ENCODE results near the gene KCNN1.

GRCh38 chr19:17957885-17958284 lies 9.0 kb upstream of the KCNN1 start:
- TF ChIP-seq CTCF (IDR thresholded peaks at IDR 0.05) (no peak), POLR2A (IDR thresholded peaks at IDR 0.05) (no peak)

Data from esophagus squamous epithelium (tissue), 4 donors.